Activated effector memory CD4-positive, alpha-beta T cell treated with Interleukin-2 at 50 U/mL for 16 hours (primary cell): Measurements from ENCODE around the gene ICE1.
"Not testable (repeated sequence)": the region's sequence is repeated elsewhere in the genome, so short reads cannot be mapped to it uniquely, and the experiment has no call there.

ENCODE experiments used
- DNase-seq: peaks from one replicate; pipeline ENCODE4 v3.0.0-alpha.2; 2020

The ICE1 gene, protein sequence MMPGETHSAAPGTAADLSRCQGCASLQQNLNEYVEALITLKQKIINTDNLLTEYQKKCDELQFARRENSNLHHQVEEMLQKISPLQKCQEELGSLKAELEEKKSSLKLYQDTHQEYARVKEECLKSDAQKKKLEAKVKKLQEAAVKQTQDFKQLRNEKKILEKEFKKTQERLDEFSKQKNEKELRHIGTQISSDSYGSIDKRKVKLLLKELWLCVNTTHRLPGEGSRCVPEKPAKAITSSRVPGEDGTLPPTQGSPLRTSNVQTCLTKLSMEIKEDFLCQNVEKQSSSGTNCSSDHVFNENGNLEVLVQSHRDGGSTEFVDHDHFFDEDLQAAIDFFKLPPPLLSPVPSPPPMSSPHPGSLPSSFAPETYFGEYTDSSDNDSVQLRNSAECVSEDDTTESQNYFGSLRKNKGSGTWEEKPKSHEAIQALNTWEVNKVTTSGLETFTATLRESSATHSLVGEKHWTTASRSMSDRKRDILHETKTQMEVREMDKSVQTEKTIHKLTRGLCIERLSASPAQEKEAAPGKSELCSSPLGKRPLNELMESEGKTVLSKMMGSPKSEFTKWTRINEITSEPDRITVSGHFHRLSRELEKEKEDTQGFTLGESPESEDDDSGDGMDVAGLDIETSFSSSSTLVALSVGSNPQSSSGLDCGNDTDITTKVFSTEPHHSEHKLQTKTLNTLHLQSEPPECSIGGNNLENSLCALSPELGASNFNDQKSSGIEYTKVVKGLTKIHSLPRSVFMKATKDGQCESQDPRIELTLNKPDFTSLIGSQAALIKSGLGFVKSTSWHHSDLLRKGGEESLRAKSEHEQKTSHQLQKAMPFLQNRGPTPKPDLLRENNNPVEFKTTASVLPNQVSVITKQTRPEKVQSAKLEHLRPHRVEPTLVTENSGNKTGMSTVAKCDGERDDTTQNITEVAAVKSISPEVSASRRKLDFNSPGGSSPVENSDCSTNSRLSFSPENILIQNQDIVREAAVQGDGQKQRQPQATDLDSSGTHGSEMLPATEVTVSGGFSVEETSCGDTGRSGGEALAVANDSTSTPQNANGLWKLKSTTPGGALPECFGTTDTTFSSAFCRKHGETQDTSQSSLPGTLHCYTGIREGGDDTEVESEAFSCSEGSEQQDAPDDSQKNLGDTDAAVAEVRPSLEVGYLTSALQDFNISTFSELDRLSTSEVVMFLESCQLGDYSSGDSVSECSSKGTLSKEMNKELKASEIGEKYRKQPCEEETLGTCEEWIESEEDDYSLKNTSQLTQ (N-terminal part only)

GRCh38 chr5:5421961-5422818 lies at the start of gene ICE1:
ICE1 (plus strand) TSS chr5:5422677; CDS start chr5:5422916, 239 bp downstream.
- DNase-seq: peak; percentile 92

DNA sequence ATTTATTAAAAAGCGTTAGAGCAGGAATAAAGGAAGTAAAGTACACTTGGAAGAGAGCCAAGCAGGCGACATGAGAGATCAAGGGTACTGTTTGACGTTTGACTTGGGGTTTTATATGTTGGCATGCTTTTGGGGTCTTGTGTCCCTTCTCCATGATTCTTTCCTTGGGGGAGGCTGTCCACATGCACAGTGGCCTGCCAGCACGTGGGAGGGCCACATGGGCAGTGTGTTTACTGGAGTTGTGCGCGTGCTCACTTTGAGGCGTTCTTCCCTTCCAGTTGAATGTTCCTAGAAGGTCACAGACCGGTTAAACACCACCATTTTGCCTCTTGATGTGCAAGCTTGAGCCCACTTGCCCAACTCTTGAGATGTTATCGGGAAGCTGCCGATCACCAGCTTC lies 49.5 kb upstream of the ICE1 start:
- DNase-seq: no peak

GRCh38 chr5:5373351-5373989 lies 49.0 kb upstream of the ICE1 start:
- DNase-seq: no peak

DNA sequence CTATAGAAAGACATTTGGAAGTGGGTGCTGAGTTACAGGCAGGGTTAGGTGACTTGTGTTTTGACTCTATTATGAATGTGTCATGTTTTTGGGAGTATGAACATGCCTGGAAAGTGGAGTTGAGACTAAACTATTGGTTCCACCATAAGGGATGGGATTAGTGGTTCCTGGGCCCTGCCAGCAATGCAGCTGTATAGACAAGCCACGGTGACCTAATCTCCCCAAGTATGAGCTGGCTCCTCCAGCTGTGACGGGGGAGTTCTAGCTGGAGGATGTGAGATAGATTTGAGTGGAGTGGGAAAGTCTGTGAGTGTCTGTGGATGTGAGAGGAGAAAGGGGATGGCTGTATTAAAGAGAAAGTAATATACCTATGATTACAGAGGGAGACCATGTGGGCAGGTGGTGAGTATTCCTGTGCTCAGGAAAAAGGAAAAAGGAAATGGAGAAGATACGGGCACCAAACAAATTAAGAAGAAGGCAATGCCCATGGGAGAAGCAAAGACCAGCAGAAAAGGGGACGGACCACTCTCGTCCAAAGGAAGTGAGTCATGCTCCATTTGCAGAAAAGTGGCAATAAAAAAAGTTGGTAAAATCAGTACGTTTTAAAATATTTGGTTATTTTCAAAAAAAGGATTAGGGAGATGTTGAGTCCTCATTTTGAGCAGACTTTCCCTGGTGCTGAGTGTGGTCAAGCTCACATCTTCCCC lies 48.3 kb upstream of the ICE1 start:
- no peak for DNase-seq

- DNase-seq: no peak
Observed at GRCh38 chr5:5377780-5378179, 44.7 kb upstream of the ICE1 start.

GRCh38 chr5:5378531-5378930 lies 43.9 kb upstream of the ICE1 start:
- no peak for DNase-seq

DNA sequence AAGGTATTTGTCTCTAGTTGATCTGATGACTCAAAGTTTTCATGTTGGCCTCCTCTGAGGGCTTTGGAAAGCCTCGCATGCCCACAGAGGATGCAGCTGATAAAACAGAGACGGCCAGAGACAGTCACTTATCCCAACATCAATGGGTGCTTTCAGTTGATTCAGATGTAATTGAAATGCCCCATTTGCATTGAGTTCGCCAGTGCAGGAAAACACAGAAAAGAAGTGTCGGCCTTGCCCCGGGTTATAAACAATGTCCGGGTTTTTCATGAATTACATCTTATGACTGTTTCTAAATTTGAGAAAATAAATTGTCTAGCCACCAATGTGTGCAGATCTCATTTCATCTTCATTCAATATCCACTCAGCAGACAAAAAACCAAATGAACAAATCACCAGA lies 42.2 kb upstream of the ICE1 start:
- no peak for DNase-seq

DNA sequence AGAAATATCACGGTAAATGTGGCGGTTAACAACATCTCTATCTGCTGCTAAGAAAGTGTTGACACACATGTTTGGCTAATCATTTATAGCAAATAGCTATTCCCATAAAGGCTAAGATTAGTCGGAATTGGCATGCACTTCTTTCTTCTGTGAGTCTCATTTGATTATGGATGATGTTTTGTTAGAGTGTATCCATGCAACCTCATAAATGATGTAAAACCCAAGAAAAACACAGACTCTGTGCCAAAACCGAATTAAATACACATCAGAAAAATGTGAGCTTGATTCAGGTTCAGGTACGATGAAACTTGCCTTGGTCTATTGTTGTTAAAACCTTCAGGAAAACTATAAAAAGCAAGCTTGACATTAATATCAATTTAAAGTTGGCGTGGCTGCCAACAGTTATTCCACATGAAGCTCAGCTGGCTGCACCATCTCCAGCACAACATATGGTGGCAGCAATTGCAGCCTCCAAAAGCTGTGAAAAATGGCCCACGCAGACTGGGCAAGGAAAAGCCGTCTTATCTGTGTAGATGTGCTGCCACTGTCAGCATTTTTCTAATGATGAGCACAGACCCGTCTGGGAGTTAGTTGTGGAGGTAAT lies 41.1 kb upstream of the ICE1 start:
- DNase-seq: no peak

GRCh38 chr5:5383461-5383860 lies 39.0 kb upstream of the ICE1 start:
- DNase-seq: no peak

DNA sequence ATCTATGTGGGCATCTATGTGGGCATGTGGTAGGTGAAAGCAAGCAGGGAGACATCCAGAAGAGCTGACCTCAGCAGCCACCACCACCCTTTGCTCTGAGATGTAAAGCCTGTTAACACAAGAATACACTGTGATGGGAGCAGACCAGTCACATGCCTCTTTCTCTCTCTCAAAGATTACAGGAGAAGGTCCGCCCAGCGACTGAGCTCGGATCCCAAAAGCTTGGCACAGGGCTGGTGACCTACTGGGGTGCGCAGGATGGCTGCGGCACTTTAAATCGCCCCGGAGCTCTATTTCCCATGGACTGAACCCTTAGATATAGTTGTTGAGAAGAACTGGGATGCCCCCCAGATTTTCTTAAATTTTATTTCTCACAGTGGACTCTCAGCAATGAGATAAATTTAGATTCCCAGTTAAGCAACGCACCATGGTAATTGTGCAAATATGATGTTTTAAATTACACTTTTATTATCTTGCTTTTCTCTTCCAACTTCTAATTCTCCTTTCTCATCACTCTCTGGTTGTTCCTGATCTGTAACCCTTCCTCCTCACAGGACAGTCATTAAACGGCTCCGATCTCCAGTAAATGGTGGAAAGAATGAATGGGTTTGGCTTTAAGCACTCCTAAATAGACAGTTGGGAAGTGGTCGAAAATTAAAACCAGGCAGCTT lies 37.7 kb upstream of the ICE1 start:
- no peak for DNase-seq

DNA sequence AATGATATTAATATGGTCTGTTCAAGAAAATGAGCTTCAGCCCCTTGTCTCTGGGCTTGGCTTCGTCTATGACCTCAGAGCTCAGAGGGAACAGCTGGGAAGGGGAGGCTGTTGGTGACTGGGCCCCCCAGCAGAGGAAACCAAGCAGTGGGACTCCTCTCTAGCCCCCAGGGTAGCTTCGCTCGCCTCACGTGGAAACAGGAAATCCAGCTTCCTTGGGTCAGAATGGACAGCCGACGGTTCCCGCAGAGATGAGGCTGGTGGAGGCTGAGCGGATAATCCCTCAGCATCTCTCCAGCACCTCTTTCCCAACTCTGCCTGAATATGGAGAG lies 37.2 kb upstream of the ICE1 start:
- no peak for DNase-seq

- DNase-seq: no peak
Observed at GRCh38 chr5:5386329-5386728, 36.1 kb upstream of the ICE1 start.

DNA sequence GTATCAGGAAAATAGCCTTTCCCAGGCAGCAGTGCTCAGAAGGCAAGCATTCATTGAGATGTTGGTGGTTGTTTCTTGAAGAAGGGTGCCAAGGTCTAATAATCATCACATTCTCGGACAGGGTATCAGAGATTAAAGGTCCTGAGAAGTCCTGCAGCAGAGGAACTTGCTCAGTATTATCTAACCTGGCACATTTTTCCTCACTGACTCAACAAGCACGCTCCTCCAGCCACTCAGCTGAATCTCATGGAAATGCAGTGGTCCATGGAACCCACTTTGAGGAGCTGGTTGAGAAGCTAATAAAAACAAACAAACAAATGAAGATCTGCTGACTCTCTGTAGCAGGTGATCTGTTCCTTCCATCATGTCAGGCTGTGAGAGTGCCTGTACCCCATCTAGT lies 35.3 kb upstream of the ICE1 start:
- DNase-seq: no peak

- no peak for DNase-seq
Observed at GRCh38 chr5:5387777-5388176, 34.7 kb upstream of the ICE1 start.

DNA sequence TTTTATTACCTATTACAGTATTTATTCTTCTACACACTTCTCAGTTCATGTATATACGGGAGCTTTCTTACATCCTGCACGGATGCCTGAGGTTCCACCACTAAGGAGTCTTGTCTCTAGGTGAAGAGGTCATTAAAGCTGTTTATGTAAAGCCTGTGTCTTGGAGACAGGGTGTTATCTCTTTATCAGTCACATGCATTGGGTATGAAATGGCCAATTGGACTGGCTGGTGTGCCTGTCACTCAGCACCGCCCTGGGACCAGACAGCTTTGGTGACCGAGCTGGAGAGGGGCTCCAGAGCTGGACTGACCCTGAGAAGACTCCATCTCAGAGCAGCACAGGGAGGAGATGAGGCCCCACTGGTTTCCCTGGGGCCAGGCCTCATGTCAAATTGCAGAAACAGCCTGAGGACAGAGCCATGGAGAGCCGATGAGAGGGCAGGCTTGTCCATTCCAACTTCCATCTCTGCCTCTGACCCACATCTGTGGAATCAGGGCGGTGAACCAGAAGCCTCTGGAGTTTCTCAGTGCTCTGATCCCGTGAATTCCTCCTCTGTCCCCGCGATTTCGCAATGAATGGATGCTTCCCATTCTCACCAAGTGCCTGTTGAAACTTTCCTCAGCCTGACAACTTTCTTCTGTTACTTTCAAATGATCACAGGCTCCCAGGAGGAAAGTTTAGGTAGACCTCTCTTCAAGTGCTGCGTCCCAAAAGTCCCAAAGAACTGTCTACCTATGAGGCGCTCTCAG lies 32.2 kb upstream of the ICE1 start:
- not testable (repeated sequence) for DNase-seq

DNA sequence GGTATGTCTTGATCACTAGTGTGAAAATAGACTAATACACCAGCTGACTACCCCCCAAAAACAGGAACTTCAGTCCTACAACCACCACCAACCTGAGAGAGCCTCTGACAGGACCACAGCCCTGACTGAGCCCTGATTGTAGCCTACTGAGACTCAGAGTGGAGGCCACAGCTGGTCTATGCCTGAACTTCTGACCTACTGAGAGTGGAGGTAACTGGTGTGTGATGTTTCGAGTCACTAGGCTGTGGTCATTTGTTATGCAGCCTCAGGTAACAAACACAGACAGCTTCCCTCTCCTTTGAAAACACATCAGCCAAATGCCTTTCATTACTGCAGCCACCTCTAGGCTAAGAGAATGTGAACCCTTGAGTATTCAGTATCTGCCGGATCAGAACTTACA lies 30.0 kb upstream of the ICE1 start:
- not testable (repeated sequence) for DNase-seq

- DNase-seq: not testable (repeated sequence)
Observed at GRCh38 chr5:5394384-5394986, 28.0 kb upstream of the ICE1 start.

DNA sequence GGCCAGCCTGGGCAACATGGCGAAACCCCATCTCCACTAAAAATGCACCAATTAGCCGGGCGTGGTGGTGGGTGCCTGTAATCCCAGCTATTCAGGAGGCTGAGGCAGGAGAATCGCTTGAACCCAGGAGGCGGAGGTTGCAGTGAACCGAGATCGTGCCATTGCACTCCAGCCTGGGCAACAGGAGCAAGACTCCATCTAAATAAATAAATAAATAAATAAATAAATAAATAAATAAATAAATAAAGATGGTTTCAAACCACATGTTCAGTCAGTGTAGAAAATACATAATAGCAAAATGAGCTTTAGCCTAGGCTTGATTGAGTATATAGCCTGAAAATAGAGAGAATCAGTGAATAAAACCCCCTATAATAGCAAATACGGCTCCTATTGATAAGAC lies 27.4 kb upstream of the ICE1 start:
- DNase-seq: not testable (repeated sequence)

DNA sequence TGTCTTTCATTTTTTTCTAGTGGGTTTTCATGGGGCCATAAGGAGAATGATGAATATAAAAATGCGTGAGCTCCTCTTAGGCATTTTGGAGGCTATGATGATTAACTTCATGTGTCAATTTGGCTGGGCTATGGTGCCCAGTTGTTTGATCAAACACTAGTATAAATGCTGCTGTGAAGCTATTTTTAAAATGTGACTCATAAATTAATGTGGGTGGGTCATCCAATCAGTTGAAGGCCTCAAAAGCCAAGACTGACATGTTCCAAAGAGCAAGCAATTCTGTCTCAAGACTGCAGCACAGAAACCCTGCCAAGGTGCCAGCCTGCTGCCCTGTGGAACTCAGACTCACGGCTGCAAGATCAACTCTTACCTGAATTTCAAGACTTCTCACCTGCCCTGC lies 24.4 kb upstream of the ICE1 start:
- no peak for DNase-seq
